Raji (cell line): Measurements from ENCODE around the gene AGBL3.

Experiments used
- POLR2A ChIP-seq: IDR thresholded peaks from 2 replicates; pipeline ENCODE4 v1.6.1; 2011; ENCODE audit warnings: low read depth, low read length, control low read depth; ENCODE audit not compliant: insufficient read depth

Gene AGBL3

DNA sequence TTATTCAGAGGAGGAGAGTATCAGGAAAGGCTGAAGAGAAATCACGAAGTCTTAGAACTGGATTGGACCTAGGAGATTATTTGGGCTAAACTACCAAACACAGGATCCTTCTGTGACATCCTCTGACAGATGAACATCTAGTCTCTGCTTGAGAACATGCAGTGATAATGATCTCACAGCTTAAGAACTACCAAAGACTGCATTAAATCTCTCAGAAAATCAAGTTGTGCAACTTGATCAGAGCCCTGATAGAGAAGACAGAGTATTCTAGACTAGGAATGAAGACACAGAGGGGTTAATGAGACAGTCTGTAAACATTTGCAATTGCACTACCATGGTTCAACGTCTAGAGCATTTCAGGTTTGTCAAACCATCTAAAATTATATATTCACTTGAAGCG, 37.1 kb upstream of the AGBL3 start:
- TF ChIP-seq POLR2A: no peak

- no peak for TF ChIP-seq POLR2A
These were observed 31.9 kb upstream of the AGBL3 start for GRCh38 chr7:134954197-134955082.

DNA sequence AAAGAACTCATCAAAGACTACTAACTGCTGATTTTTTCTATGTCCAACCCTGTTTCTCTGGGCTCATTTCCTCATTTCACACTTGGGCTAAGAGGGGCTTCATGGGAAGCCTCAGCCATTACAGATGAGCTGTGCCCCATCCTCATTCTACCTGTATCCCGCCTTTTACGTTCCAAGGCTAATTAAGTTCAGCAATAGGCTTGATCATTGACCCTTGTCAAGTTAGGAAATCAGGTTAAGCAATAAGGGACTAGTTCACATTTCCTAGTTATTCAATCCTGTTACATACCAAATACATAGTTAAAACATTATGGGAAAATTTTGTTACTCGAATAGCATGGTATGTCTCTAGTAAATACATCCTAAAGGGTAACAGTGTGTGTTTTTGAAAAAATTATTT, 29.3 kb upstream of the AGBL3 start:
- no peak for TF ChIP-seq POLR2A

- no peak for TF ChIP-seq POLR2A
These were observed 26.5 kb upstream of the AGBL3 start for GRCh38 chr7:134959810-134960209.

DNA sequence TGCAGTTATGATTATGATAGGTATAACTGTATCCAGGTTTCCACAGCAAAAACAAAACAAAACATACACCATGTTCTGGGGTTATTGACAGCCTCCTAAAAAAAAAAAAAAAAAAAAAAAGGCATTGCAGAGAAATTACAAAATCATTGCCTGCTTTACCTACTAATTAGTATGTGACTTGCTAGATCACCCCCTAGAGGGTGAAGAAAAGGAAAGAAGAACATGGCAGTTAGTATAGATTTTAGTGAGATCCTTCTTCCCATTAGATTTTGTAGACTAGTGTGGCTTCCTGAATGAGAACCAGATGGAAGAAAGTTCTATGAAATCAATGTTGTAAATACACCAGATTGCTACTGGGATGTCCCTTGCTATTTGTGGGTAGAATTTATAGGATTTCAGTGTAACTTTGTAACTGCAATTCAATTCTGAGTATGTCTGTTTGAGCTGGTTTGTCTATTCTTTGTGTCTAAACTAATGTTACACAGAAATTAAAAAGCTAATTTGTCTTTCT, 24.0 kb upstream of the AGBL3 start:
- no peak for TF ChIP-seq POLR2A

DNA sequence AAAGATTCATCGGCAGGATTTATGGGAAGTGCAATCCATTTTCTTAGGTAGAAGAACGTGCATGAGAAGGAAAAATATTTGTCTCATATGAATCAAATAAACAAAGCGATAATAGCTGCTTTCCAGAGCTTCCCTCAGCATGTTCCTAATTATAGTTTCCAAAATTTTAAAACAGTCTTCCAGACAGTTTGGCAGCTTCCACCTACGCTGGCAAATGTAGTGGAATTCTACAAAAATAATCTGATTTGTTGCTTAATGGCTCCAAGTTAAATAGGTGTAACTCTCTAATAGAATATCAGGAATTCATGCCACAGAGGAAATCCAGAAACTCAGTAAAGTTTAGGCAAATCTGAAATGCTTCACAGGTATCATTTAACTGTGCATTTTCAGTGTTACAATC, 23.3 kb upstream of the AGBL3 start:
- no peak for TF ChIP-seq POLR2A

- TF ChIP-seq POLR2A: no peak
These were observed 19.6 kb upstream of the AGBL3 start for GRCh38 chr7:134966691-134967090.

GRCh38 chr7:134968110-134968509, 18.2 kb upstream of the AGBL3 start:
- TF ChIP-seq POLR2A: no peak

GRCh38 chr7:134985894-134986362, 380 bp upstream of the AGBL3 start:
- TF ChIP-seq POLR2A: no peak

DNA sequence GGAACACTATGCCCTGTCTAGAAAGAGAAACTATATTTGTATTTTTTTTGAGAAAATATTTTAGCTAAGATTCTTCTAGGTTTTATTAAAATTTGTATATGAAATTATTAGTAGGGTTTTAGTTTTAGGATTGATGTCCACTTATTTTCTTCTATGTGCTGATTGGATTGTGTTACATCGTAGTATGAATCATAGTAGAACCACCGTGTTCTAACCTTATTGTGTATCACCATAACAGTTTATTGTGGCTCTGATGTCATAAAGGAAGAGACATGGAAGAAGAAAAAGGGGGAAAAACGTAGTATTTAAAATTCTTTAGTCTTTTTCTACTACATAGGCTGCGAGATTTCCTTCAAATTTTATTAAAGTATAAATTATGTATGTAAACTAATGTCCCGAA, 1.9 kb downstream of the AGBL3 start:
- TF ChIP-seq POLR2A: no peak

- no peak for TF ChIP-seq POLR2A
These were observed 5.4 kb downstream of the AGBL3 start for GRCh38 chr7:134991469-134992339.

DNA sequence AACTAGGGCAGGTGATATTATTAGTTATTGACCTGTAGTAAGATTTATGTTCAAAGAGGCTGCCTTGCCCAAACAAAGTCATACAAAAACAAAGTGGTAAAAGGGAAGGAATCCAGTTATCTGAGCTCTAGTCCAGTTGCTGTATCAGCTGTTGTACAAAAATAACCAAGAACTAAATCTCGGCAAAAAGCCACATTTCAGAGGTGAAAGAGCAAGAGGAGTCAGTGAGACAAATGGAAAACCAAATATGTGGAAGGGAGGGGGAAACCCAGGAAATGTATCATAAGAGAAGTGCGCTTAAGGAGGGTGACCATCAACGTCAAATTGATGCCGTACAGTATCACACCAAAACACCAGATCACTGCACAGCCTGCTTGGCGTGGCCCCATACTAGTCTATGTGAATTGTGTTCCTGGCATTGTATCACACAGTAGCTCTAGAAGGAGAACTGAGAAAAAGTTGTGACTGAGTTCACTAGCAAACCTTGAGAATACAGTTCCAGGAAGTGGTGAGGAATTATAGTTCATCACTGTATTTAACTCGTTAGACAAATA, 6.4 kb downstream of the AGBL3 start:
- TF ChIP-seq POLR2A: no peak

- TF ChIP-seq POLR2A: no peak
These were observed 7.7 kb downstream of the AGBL3 start for GRCh38 chr7:134993877-134994456.

GRCh38 chr7:134995239-134996096, 9.2 kb downstream of the AGBL3 start:
- TF ChIP-seq POLR2A: no peak
